ENCODE results near the gene NCAN. TPM values are rescaled to one million over a fixed set of nuclear protein-coding genes. Genes with fewer than 3 reads are reported as not detected.

The NCAN gene
- total RNA-seq, 2 donors from 2014 or later: 0.05 TPM; not detected in 1

DNA sequence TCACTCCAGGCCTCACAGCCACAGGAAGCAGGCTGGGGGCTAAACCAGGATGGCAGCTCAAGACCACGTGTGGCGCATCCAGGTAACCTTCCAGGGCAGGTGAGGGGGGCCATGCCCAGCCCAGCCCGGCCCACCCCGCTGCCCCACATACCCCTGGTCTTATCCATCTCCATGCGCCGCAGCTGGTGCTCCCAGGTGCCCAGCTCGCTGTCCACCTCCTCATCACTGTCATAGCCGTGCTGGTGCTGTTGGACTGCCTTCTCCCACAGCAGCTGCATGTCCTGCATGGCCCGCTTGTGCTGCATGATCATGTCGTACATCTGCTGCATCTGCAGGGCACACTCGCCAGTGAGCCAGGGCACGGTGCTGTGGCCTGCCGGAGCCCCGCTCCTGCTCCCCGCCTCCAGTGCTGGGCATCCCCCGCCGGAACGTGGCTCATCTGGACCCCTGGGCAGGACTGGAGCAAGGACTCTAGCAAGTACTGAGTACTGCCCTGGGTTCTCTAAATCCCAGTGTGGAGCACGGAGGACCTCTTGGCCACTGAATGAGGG is 67.4 kb downstream of the NCAN start:
- Histone ChIP-seq H3K36me3 (peaks cover 8% of the 10 kb centered on the region), H3K27ac (no peak overlapping the region), H3K4me3 (no peak overlapping the region), H3K4me1 (no peaks in the 10 kb centered on the region), H3K27me3 (no peaks in the 10 kb centered on the region), H3K9ac (ENCODE audit: low read depth in 2 of 2, low read length in 2 of 2) (no peak overlapping the region), H3K9me3 (no peaks in the 10 kb centered on the region)
- no peak for DNase-seq
- TF ChIP-seq, protein P1, sequence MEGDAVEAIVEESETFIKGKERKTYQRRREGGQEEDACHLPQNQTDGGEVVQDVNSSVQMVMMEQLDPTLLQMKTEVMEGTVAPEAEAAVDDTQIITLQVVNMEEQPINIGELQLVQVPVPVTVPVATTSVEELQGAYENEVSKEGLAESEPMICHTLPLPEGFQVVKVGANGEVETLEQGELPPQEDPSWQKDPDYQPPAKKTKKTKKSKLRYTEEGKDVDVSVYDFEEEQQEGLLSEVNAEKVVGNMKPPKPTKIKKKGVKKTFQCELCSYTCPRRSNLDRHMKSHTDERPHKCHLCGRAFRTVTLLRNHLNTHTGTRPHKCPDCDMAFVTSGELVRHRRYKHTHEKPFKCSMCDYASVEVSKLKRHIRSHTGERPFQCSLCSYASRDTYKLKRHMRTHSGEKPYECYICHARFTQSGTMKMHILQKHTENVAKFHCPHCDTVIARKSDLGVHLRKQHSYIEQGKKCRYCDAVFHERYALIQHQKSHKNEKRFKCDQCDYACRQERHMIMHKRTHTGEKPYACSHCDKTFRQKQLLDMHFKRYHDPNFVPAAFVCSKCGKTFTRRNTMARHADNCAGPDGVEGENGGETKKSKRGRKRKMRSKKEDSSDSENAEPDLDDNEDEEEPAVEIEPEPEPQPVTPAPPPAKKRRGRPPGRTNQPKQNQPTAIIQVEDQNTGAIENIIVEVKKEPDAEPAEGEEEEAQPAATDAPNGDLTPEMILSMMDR (IDR thresholded peaks at IDR 0.05): no peak
- intact Hi-C loops (cut with DNase I): no loop called here

DNA sequence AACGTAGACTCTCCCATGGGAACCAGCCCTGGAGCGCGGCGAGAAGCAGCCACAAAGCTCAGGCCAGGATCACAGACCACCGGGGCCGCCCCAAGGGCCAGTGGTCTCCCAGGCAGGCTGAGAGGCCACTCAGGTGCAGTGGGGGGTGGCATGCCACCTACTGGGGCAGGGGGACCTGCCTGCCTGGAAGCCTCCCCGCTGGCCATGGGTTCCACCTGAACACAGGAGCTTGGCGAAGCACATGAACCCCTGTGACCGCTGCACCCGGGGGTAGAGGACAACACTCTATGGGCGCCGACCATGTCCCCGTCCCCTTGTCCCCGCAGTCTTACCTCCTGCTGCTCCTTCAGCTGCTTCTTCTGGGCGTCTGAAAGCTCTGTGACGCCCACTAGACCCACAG is 68.1 kb downstream of the NCAN start:
- Histone ChIP-seq H3K4me3 (no peak overlapping the region), H3K36me3 (peaks cover 8% of the 10 kb centered on the region), H3K27me3 (no peaks in the 10 kb centered on the region), H3K27ac (no peak overlapping the region), H3K4me1 (no peaks in the 10 kb centered on the region), H3K9me3 (no peaks in the 10 kb centered on the region), H3K9ac (ENCODE audit: low read depth in 2 of 2, low read length in 2 of 2) (no peak overlapping the region)
- intact Hi-C loops (cut with DNase I): no loop called here
- no peak for DNase-seq
- TF ChIP-seq, protein P1 (IDR thresholded peaks at IDR 0.05): no peak

DNA sequence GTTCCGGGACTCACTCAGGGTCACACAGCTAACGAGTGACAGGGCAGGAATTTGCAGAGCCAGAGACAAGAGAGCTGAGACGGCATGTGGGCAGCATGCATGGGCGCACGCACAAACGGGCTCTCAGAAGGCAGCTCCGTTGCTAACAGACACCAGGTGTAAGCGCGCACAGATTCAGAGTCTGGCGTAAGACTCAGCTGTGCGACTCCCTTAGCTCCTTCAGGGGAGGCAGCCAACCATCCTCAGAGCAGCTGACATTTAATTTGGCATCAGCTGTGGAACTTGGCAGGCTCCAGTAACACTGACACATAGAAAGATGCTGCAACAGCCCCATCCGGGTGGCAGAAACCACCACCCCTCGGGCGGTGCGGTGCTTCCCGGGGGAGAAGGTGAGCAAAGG is 68.8 kb downstream of the NCAN start:
- Histone ChIP-seq H3K36me3 (peaks cover 8% of the 10 kb centered on the region), H3K9ac (ENCODE audit: low read depth in 2 of 2, low read length in 2 of 2) (no peak overlapping the region), H3K9me3 (no peaks in the 10 kb centered on the region), H3K4me3 (no peak overlapping the region), H3K27ac (no peak overlapping the region), H3K27me3 (no peaks in the 10 kb centered on the region), H3K4me1 (no peaks in the 10 kb centered on the region)
- no peak for DNase-seq
- intact Hi-C loops (cut with DNase I): no loop called here
- TF ChIP-seq, protein P1 (IDR thresholded peaks at IDR 0.05): no peak

DNA sequence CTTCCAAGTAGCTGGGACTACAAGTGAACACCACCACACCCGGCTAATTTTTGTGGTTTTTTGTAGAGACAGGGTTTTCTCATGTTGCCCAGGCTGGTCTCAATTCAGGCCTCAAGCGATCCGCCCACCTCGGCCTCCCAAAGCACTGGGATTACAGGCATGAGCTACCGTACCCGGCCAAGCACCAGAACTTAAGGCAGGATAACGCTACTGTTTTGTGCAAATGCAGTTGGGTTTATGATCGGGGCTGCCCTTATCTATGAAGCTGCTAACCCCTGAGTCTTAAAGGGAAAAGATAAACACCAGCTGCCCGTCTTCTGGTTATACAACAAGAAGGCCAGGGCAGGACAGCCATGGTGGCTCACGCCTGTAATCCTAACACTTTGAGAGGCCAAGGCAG is 73.9 kb downstream of the NCAN start:
- TF ChIP-seq, protein P1 (IDR thresholded peaks at IDR 0.05): no peak
- Histone ChIP-seq H3K36me3 (no peaks in the 10 kb centered on the region), H3K9me3 (no peaks in the 10 kb centered on the region), H3K27me3 (no peaks in the 10 kb centered on the region), H3K27ac (no peak overlapping the region), H3K9ac (ENCODE audit: low read depth in 2 of 2, low read length in 2 of 2) (no peak overlapping the region), H3K4me3 (no peak overlapping the region), H3K4me1 (no peaks in the 10 kb centered on the region)
- no peak for DNase-seq
- intact Hi-C loops (cut with DNase I): no loop called here

DNA sequence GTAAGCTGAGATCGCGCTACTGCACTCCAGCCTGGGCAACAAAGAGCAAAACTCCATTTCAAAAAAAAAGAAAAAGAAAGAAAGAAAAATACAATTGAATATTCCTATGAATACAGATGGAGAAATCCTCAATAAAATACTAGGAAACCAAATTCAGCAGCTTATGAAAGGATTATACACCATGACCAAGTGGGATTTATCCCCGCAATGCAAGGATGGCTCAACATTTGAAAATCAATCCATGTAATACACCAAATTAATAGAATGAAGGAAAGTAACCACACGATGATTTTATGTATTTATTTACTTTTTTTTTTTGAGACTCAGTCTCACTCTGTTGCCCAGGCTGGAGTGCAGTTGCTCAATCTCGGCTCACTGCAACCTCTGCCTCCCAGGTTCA is 80.8 kb downstream of the NCAN start:
- DNase-seq: no peak
- Histone ChIP-seq H3K4me1 (no peaks in the 10 kb centered on the region), H3K27ac (no peak overlapping the region), H3K4me3 (no peak overlapping the region), H3K9me3 (no peaks in the 10 kb centered on the region), H3K36me3 (no peaks in the 10 kb centered on the region), H3K9ac (ENCODE audit: low read depth in 2 of 2, low read length in 2 of 2) (no peak overlapping the region), H3K27me3 (no peaks in the 10 kb centered on the region)
- intact Hi-C loops (cut with DNase I): no loop called here
- TF ChIP-seq, protein P1 (IDR thresholded peaks at IDR 0.05): no peak
